GM19099 (cell line): Measurements from ENCODE around the gene FFAR1.

ENCODE experiments used
- POLR2A ChIP-seq: IDR thresholded peaks from 3 replicates; pipeline ENCODE4 v1.6.1; 2011; ENCODE audit warnings: low read depth; ENCODE audit not compliant: insufficient read length; ENCODE audit errors: extremely low read depth

Gene FFAR1, protein sequence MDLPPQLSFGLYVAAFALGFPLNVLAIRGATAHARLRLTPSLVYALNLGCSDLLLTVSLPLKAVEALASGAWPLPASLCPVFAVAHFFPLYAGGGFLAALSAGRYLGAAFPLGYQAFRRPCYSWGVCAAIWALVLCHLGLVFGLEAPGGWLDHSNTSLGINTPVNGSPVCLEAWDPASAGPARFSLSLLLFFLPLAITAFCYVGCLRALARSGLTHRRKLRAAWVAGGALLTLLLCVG (N-terminal part only)

DNA sequence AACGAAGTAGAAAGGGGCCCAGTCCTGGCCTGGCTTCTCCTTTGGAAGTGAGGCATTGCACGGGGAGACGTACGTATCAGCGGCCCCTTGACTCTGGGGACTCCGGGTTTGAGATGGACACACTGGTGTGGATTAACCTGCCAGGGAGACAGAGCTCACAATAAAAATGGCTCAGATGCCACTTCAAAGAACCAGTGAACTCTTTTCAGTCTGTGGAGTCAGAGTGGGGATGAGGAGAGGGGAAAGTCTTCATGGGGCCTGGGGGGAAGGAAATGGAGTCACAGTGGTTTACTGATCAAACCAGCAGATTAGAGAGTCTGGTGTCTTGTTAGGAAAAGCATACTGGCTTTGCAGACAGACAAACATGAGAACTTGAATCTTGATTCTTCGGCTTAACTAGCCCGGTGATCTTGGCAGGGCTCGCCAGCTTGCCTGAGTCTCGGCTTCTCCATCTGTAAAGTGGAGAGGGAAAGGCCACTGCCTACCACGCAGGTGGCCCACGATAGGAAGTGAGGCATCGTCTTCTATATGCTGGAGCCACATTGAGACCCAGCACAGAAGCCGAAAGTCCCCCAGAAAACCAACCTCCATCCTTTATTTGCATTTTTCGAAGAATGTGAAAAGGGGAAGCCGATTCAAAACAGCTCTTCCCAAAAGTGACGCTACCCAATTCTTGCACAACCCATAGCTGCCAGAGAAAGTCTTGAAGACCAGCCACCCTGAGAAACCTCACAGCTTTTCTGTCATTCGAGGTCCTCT, at the start of gene FFAR1:
Gene FFAR1, plus strand, starts transcription at position 732 of the 759 bp plus-strand sequence. CDS start 3,650 bp downstream, outside the sequence.
- peak; percentile 55 for TF ChIP-seq POLR2A

GRCh38 chr19:35297922-35298321, 49.8 kb upstream of the FFAR1 start:
- no peak for TF ChIP-seq POLR2A

- TF ChIP-seq POLR2A = no peak
These were observed 49.1 kb upstream of the FFAR1 start for GRCh38 chr19:35298561-35298972.

GRCh38 chr19:35299523-35300338, 48.0 kb upstream of the FFAR1 start:
- no peak for TF ChIP-seq POLR2A

DNA sequence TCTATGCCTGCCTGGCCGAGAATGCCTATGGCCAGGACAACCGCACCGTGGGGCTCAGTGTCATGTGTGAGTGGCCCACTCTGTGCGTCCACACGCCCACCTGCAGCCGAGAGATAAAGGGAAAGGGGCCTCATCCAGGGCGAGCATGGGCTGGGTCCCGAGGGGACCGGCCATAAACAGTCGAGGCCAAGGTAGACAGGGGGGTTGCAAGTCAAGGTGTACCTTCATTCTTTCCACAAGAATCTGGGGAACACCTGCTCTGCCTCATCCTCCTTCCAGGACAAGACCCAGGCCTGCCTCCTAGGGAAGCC, 47.4 kb upstream of the FFAR1 start:
- no peak for TF ChIP-seq POLR2A

- TF ChIP-seq POLR2A = no peak
These were observed 45.7 kb upstream of the FFAR1 start for GRCh38 chr19:35301961-35302360.

- TF ChIP-seq POLR2A = no peak
These were observed 45.3 kb upstream of the FFAR1 start for GRCh38 chr19:35302446-35302845.

DNA sequence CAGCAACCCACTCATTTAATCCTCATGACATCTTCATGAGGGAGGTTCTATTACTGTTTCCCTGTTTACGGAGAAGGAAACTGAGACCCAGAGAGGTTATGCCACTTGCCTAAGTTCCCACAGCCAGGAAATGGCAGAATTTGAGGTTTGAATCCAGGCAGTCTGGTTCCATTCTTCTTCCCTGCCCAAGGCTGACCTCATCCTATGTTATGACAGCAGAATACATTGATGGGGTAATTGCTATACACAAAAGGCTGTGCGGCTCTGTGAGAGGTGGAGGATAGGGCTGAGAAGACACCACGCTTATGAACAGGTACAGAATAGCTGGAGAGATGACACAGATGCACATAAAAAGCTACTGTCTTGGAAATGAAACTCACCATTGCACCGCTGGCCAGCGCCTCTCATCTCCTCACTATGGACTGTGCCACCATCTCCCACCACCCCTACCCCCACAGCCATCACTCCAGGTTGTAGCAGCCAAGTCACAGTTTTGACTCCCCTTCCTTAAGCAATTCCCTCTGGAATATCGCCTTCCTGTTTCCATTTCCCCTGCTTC, 44.3 kb upstream of the FFAR1 start:
- TF ChIP-seq POLR2A = no peak

GRCh38 chr19:35304036-35304435, 43.7 kb upstream of the FFAR1 start:
- no peak for TF ChIP-seq POLR2A

DNA sequence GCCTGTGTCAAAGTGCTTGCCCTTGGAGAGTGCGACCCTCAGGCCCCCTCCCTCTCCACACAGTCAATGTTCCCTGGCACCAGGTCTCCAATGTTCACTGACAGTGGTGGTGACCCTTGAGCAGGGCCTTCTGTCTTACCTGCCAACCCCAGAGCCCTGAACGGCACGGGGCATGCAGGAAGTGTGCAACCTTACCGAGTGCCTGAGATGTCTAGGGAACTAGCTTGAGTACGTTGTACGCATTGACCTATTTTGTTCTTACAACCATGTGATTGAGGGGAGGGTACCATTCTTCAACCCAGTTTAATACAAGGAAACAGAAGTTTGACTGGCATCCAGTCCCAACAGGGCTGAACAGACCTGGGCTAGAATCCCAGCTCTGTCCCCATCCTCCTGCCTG, 42.5 kb upstream of the FFAR1 start:
- no peak for TF ChIP-seq POLR2A

- TF ChIP-seq POLR2A = no peak
These were observed 41.0 kb upstream of the FFAR1 start for GRCh38 chr19:35306473-35307246.

- no peak for TF ChIP-seq POLR2A
These were observed 39.8 kb upstream of the FFAR1 start for GRCh38 chr19:35307931-35308330.

GRCh38 chr19:35308910-35309309, 38.8 kb upstream of the FFAR1 start:
- no peak for TF ChIP-seq POLR2A

DNA sequence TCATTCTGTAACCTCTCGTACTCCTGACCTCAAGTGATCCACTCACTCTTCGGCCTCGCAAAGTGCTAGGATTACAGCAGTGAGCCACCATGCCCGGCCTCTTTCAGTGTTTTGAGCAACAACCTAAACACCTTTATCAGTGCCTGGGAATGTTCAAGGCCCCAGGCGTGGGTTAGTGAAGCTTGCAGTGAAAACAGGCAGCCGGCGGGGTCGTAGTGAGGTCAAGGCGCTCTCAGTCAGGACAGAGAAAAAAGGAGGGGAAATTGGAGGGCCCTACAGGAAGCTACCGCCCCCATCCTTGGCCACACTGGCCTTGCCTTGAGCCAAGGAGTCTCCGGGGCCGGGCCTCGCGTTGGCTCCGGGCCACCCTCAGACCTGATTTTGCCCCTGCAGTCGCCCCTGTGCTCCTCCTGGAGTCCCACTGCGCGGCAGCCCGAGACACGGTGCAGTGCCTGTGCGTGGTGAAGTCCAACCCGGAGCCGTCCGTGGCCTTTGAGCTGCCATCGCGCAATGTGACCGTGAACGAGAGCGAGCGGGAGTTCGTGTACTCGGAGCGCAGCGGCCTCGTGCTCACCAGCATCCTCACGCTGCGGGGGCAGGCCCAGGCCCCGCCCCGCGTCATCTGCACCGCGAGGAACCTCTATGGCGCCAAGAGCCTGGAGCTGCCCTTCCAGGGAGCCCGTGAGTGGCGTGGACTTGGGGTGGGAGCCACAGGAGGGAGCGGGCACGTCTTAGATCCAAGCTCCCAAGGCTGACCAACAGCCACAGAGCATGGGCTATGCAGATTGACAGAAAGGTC, 38.0 kb upstream of the FFAR1 start:
- no peak for TF ChIP-seq POLR2A

DNA sequence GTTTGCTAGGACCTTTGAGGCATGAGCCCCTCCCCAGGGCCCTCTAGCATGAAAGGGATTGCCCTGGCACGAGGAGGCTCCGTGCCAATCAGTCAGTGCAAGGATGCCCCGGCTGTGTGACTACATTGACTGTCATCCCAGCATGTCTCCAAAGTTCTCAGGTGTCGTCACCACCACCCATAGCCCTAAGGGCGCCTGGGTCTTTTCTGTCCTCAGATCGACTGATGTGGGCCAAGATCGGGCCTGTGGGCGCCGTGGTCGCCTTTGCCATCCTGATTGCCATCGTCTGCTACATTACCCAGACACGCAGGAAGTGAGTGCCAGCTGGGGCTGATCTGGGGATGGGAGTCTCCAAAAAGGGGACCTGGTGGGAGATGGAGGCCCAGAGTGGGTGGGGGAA, 37.4 kb upstream of the FFAR1 start:
- TF ChIP-seq POLR2A = no peak
